Lower leg skin (tissue), 4 donors: Measurements from ENCODE around the gene ISCU. TPM values are rescaled to one million over a fixed set of nuclear protein-coding genes. Genes with fewer than 3 reads are reported as not detected.
A peak's percentile ranks its signal among the peaks of the same experiment; 100 is the strongest.

Experiments used
- DNase-seq, 2 donors: peaks; one replicate each; pipeline ENCODE4 v3.0.0-alpha.2; 2019; ENCODE audit warnings: low spot score in 2 of 2
- H3K4me3 ChIP-seq: fragments of 200-600 bp; sonication (generic); 2 replicates; pipeline ENCODE4 v1.5.1; 2017; ENCODE audit warnings: mild to moderate bottlenecking, low read depth; ENCODE audit not compliant: poor library complexity, severe bottlenecking
- POLR2A ChIP-seq, 2 donors: fragments of 450-650 bp; IDR thresholded peaks; one replicate each; pipeline ENCODE4 v1.6.1; 2016 to 2017; ENCODE audit warnings: antibody characterized with exemption in 2 of 2, mild to moderate bottlenecking in 1 of 2, moderate library complexity in 1 of 2
- WGBS, 2 donors: methylation state at CpG; one replicate each; pipeline ENCODE4 v1.1.5; 2018; 5-methylcytosine and 5-hydroxymethylcytosine counted together
- intact Hi-C: fragments of 100-400 bp; cut with DNase I; formaldehyde crosslinking; loops from one replicate; pipeline ENCODE4 v1.15.0; 2023; ENCODE audit warnings: low total_unique reads
- total RNA-seq, 4 donors: library from RNA; depleted of rRNA; stranded (reverse); fragments of >200 nt; gene quantifications; one replicate each; pipeline ENCODE4 v1.1.0, GENCODE V29; 2016
- TF ChIP-seq, protein P1 (sequence below), 3 donors: fragments of 450-650 bp; IDR thresholded peaks; one replicate each; pipeline ENCODE4 v1.5.1; 2016; ENCODE audit warnings: antibody characterized with exemption in 3 of 3, mild to moderate bottlenecking in 3 of 3, moderate library complexity in 2 of 3

The ISCU gene
- total RNA-seq, 4 donors from 2014 or later, result 94.7 to 175 (median 137) TPM

DNA sequence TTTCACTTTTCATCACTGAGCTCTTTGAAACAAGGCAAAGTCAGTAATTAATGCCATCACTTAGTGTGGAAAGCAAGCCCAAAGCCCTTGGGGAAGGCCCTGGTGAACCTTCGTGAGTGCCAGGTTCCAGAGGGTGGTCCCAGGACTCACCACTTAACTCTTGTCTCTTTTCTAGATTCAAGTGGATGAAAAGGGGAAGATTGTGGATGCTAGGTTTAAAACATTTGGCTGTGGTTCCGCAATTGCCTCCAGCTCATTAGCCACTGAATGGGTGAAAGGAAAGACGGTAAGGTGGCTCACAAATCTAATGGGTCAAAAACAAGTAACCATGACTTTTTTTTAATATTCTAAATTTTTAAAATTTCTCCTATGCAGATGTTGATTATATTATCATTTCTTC is 2.8 kb downstream of the ISCU start:
- TF ChIP-seq, protein P1, sequence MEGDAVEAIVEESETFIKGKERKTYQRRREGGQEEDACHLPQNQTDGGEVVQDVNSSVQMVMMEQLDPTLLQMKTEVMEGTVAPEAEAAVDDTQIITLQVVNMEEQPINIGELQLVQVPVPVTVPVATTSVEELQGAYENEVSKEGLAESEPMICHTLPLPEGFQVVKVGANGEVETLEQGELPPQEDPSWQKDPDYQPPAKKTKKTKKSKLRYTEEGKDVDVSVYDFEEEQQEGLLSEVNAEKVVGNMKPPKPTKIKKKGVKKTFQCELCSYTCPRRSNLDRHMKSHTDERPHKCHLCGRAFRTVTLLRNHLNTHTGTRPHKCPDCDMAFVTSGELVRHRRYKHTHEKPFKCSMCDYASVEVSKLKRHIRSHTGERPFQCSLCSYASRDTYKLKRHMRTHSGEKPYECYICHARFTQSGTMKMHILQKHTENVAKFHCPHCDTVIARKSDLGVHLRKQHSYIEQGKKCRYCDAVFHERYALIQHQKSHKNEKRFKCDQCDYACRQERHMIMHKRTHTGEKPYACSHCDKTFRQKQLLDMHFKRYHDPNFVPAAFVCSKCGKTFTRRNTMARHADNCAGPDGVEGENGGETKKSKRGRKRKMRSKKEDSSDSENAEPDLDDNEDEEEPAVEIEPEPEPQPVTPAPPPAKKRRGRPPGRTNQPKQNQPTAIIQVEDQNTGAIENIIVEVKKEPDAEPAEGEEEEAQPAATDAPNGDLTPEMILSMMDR (IDR thresholded peaks at IDR 0.05), result no peak
- TF ChIP-seq POLR2A (IDR thresholded peaks at IDR 0.05), result no peak
- intact Hi-C loops, result loop anchor here (5.0 to 10.0 kb wide), 2 partner anchors 47 to 530 kb away; partner anchors contain the start of genes ALKBH2 and UNG
- DNase-seq, result no peak
- H3K4me3 ChIP-seq, result no peak overlapping the region
- 82 to 83% methylated on average over 3 of the region's 3 CpGs for WGBS, 2 donors

DNA sequence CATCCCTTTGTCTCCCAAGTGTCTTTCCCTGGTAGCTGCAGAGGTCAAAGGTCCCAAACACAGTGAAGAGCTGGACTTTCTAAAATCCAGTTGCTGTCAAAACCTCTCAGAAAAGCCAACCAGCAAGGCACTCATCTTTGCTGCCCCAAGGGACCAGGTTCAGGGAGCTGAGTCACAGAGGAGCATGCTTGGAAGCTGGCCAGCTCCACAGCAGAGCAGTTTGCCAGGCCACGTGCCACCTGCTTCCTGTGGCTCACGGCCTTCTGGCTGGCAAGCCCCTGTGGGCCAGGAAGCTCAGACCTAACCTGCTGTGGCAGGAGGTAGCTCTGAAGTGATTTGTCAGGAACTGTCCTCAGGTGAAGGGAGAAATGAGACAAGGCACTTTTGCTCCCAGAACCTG is 3.6 kb downstream of the ISCU start:
- intact Hi-C loops, result loop anchor here (5.0 to 10.0 kb wide), 2 partner anchors 46 to 529 kb away; partner anchors contain the start of genes ALKBH2 and UNG
- no peak overlapping the region for H3K4me3 ChIP-seq
- peak; percentile 67 to 95 for DNase-seq
- 7 to 8% methylated on average over 2 of the region's 2 CpGs for WGBS, 2 donors
- TF ChIP-seq POLR2A (IDR thresholded peaks at IDR 0.05), result no peak
- TF ChIP-seq, protein P1 (IDR thresholded peaks at IDR 0.05), result no peak

DNA sequence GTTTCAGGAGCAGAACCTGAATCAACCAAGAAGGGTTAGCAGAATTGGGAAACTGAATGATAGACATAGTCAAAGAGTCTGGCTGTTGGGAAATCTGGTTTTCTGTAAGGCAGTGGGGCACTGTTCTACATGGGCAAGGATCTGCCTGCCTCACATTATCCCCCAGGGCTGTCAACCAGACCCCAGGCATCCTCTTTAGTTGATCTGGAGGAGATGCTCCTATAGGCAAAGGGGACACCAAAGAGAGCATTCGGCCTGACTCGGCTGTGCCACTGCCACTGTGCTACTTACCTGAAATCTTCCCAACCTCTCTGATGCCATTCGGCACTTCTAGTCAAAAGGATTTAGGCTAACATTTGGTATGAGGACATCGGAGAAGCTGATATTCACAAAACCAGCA is 4.1 kb downstream of the ISCU start:
- TF ChIP-seq, protein P1 (IDR thresholded peaks at IDR 0.05), result no peak
- no peak for TF ChIP-seq POLR2A (IDR thresholded peaks at IDR 0.05)
- no peak overlapping the region for H3K4me3 ChIP-seq
- DNase-seq, result no peak
- intact Hi-C loops, result loop anchor here (5.0 to 10.0 kb wide), 2 partner anchors 46 to 528 kb away; partner anchors contain the start of genes ALKBH2 and UNG
- WGBS, 2 donors, result 94 to 97% methylated on average over 4 of the region's 4 CpGs

DNA sequence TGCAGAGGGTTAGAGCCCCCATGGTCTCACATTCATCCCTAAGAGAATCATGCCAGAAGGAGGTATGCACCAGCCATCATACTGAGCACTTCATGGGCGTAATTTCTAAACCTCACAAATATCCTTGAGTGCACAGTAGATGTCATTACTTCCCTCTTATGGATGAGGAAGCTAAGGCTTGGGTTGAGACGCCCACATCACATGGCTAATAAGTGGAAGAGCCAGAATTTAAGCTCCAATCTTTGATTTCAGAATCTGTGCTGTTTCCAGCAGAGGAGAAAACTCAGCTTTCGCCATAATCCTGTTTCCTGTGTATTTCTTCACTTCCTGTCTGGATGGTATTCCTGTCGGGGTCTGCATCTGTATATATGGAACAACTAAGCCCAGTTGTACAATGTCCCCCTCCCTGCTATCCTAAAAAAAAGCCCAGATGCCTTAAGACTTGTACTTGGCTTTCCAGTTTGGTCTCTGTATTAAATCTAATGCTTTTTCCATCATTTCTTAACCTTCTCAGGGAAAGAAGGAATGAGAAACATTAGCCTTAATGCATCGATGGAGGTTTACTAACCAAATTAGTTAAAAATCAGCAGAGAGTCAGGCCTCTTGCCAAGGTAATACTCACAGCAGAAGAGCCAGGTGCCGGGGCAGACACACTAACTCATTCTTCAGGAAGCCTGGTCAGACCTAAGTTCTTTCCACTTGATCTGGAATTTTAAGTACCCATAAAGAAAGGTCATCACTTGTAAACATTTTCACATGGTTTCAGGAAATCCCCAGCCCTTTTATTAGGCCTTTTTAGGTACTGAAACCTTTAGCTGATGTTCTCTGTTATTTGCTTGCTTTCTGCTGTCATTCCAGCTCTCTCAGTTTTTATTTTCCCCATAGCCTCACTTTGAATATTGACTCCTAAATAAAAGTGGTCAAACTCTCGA is 5.3 kb downstream of the ISCU start:
- intact Hi-C loops, result loop anchor here (5.0 to 10.0 kb wide), 2 partner anchors 45 to 527 kb away; partner anchors contain the start of genes ALKBH2 and UNG
- 66 to 73% methylated on average over 7 of the region's 7 CpGs for WGBS, 2 donors
- peak in 1 of 2 donors; percentile 42 for DNase-seq
- no peak overlapping the region for H3K4me3 ChIP-seq
- TF ChIP-seq, protein P1 (IDR thresholded peaks at IDR 0.05), result no peak
- TF ChIP-seq POLR2A (IDR thresholded peaks at IDR 0.05), result no peak

DNA sequence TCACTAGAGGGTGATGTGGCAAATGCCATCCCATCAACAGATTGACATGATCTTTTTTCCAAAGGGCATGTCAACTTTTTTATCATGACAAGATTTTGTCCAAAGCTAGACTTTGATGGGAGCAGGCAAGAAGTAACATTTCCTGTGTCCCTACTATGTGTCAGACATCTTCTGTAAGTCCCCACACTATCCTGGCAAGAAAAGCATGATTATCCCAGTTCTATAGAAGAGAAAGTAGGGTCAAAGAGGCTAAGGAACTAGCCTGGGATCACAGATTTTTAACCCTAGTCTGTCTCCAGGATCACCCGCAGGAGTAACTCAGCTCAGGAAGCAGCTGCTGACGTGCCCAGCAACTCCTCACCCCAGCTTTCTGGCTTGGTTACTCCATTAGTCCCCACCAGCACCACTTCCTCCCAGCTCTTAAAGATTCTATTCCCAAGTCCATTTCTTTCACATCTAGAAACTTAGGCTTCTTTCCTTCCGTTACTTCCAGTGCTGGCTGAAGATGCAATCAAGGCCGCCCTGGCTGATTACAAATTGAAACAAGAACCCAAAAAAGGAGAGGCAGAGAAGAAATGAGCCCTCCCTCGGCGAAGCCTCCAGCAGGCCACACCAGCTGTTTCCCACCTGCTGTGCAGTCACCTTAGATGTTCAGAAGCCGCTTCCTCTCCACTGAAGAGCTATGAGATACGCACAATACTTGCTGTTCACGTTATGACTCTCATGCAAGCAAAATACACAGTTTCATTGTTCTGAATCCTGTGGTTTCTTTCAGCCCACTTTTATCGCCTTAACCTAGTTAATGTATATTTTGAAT is 6.2 kb downstream of the ISCU start:
- DNase-seq, result peak in 1 of 2 donors; percentile 69
- WGBS, 2 donors, result 78 to 85% methylated on average over 10 of the region's 10 CpGs
- intact Hi-C loops, result loop anchor here (5.0 to 10.0 kb wide), 2 partner anchors 44 to 526 kb away; partner anchors contain the start of genes ALKBH2 and UNG
- H3K4me3 ChIP-seq, result no peak overlapping the region
- TF ChIP-seq POLR2A (IDR thresholded peaks at IDR 0.05), result no peak
- TF ChIP-seq, protein P1 (IDR thresholded peaks at IDR 0.05), result no peak
